ENCODE results near the gene ZFP36.

Gene ZFP36

DNA sequence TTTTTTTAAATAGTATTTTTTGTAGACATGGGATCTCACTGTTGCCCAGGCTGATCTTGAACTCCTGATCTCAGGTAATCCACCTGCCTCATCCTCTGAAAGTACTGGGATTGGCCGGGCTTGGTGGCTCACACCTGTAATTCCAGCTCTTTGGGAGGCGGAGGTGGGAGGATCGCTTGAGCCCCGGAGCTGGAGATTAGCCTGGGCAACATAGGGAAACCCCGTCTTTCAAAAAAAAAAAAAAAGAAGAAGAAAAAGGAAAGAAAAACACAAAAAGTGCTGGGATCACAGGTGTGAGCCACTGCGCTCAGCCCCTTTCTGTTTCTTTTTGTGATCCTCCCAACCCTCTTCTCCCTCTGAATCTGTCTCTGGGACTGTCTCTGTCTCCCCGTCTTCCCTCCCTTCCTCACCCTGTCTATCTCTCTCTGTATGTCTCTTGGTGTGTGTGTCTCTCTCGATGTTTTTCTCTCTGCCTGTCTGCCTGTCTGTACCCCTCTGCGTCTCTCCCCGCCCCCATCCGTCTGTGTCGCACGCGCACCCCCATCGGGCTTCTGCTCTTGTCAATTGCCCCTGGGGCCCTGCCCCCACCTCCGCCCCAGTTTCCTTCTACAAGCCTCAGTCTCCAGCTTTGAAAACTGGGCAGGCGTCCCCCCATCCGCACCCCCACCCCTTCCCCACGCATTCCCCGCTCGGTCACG, 540 bp upstream of the ZFP36 start:
- peak; percentile 54 for DNase-seq (ENCODE audit: low spot score)

- DNase-seq (ENCODE audit: low spot score): no peak
Observed at GRCh38 chr19:39407410-39407659, 688 bp downstream of the ZFP36 start.

GRCh38 chr19:39407660-39408391, 1.2 kb downstream of the ZFP36 start:
- DNase-seq (ENCODE audit: low spot score): peak; percentile 61

DNA sequence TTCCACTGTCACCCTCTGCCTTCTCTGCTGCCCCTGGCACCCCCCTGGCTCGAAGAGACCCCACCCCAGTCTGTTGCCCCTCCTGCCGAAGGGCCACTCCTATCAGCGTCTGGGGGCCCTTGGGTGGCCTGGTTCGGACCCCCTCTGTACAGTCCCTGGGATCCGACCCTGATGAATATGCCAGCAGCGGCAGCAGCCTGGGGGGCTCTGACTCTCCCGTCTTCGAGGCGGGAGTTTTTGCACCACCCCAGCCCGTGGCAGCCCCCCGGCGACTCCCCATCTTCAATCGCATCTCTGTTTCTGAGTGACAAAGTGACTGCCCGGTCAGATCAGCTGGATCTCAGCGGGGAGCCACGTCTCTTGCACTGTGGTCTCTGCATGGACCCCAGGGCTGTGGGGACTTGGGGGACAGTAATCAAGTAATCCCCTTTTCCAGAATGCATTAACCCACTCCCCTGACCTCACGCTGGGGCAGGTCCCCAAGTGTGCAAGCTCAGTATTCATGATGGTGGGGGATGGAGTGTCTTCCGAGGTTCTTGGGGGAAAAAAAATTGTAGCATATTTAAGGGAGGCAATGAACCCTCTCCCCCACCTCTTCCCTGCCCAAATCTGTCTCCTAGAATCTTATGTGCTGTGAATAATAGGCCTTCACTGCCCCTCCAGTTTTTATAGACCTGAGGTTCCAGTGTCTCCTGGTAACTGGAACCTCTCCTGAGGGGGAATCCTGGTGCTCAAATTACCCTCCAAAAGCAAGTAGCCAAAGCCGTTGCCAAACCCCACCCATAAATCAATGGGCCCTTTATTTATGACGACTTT, 2.0 kb downstream of the ZFP36 start:
- DNase-seq (ENCODE audit: low spot score): peak; percentile 21

- DNase-seq (ENCODE audit: low spot score): peak; percentile 62
Observed at GRCh38 chr19:39409208-39410016, 2.8 kb downstream of the ZFP36 start.

GRCh38 chr19:39410017-39410830, 3.6 kb downstream of the ZFP36 start:
- DNase-seq (ENCODE audit: low spot score): peak; percentile 13

GRCh38 chr19:39410831-39411080, 4.1 kb downstream of the ZFP36 start:
- DNase-seq (ENCODE audit: low spot score): peak; percentile 11

DNA sequence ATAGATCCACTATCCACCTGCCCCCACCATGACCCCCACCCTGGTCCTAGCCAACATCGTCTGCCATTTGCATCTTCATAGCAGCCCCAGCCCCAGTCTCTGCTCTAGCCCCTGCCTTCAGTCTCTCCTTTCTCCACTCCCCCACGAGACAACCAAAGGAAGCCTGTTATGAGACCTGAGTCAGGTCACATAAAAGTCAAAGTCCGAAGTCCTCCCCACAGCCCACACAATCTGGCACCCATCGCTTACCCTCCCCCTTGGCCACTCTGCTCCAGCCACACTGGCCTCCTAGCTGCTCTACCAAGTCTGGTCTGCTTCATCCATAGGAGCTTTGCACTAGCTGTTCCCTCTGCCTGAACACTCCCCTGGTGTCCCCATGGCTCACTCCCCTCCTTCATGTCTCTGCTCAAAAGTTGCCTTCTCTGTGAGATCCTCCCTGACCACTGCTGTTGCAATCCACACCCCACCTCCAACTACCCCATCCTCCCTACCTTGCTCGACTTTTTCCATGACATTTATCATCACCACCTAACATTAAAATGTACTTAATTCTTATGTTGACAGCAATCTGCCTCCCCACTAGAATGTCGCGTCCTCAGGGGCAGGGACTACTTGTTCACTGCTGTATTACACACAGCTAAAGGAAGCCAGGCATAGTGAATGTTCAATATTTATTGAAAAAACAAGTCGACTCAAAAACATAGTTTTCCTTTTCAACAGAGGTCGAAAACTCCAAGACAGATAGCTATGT, 4.6 kb downstream of the ZFP36 start:
- no peak for DNase-seq (ENCODE audit: low spot score)

DNA sequence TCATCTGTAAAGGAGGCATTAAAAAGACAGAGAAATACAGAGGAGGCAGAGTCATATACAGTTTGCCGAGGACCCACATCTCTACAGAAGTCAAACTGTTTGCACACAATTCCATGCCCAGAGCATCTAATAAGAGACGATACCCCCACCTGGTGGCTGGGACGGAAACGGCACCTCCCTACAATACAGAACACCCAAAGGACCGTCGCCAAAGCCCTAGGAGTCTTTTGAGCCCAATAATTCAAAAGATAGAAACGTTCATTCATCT, 5.1 kb downstream of the ZFP36 start:
- DNase-seq (ENCODE audit: low spot score): peak; percentile 93

DNA sequence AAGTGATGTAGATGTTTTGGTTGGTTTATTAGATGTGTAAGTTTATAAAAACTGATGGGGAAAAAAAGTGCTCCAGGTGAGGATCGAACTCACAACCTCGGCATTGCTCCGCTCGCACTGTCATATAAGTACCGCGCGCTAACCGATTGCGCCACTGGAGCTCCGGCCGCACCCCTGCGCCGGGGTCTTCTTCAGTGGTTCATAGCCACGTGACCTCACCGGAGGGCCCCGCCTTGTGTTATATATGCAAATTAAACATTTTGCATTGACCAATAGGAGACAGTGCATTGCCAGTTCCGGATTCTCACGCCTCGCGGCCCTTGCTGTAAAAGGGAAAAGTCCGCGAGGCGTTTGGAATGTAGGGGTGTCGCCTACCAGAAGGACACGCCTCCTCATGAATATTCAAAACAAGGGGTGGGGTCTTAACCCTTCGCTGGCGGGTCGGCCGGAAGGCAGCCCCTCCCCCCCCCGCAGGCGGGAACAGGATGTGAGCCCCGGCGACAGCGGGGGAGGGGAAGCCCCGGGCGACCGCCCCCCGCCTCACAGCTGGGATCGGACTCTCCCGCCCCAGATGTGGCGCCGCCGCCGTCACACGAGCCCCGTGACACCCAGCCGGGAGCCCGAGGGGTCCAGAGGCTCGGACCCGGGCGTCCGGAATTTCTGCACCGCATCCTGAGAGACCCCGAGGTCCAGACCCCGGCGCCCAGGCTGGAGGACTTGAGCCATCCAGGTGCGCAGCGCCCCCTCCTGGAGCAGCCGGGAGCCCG, 5.6 kb downstream of the ZFP36 start, which contains the start of gene PLEKHG2:
Gene PLEKHG2, plus strand, starts transcription at position 570 of the 767 bp plus-strand sequence. CDS start 1,418 bp downstream, outside the sequence.
- DNase-seq (ENCODE audit: low spot score): peak; percentile 95

DNA sequence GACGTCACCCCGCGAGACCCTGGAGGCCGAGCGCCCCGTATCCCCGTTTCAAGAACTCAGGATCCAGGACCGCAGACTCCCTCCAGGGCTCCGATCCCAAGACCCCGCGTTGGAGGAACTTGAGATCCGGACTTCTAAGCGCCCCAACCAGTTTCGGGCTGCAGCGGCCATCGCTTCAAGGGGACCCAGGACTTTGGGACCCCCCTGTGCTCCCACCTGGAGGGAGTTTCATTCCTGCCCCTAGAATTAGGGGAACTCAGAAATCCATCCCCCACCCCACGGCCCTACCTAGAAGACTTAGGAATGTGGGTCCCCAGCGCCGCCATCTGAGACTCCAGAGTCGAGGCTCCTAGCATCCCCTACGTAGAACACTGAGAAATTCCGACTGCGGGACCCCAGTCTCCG, 6.2 kb downstream of the ZFP36 start:
- no peak for DNase-seq (ENCODE audit: low spot score)

- DNase-seq (ENCODE audit: low spot score): no peak
Observed at GRCh38 chr19:39413272-39413910, 6.7 kb downstream of the ZFP36 start.

- DNase-seq (ENCODE audit: low spot score): no peak
Observed at GRCh38 chr19:39413911-39414608, 7.4 kb downstream of the ZFP36 start.

DNA sequence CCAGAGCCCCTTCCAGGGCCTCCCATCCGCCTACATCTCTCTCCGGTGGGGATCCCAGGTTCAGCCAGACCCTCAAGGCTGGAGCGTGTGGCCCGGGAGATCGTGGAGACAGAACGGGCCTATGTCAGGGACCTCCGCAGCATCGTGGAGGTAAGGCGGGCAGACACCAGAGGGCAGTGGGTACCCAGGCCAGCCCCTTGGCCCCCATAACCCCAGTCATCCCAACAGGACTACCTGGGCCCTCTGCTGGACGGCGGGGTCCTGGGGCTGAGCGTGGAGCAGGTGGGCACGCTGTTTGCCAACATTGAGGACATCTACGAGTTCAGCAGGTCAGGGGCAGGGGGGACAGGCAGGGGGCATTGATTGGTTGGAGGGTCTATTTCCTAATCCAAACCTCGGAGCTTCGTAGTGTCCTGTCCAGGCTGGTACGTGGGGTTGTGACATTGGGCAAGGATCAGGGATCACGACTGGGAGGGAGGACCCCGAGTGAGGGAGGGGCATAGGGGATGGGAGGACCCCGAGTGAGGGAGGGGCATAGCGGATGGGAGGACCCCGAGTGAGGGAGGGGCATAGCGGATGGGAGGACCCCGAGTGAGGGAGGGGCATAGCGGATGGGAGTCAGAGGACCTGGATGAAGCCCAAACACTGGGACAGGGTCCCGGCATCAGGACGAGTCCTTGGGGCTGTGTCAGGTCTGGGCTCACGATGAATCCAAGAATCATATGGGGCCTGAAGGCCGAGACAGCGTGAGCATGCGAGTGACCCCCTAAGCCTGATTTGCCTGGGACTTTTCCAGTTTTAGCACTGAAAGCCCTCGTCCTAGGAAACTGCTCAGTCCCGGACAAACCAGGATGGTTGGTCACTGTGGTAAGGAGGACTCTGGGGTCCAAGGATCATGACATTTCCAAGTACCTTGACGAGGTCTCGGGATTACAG, 8.7 kb downstream of the ZFP36 start:
- no peak for DNase-seq (ENCODE audit: low spot score)

DNA sequence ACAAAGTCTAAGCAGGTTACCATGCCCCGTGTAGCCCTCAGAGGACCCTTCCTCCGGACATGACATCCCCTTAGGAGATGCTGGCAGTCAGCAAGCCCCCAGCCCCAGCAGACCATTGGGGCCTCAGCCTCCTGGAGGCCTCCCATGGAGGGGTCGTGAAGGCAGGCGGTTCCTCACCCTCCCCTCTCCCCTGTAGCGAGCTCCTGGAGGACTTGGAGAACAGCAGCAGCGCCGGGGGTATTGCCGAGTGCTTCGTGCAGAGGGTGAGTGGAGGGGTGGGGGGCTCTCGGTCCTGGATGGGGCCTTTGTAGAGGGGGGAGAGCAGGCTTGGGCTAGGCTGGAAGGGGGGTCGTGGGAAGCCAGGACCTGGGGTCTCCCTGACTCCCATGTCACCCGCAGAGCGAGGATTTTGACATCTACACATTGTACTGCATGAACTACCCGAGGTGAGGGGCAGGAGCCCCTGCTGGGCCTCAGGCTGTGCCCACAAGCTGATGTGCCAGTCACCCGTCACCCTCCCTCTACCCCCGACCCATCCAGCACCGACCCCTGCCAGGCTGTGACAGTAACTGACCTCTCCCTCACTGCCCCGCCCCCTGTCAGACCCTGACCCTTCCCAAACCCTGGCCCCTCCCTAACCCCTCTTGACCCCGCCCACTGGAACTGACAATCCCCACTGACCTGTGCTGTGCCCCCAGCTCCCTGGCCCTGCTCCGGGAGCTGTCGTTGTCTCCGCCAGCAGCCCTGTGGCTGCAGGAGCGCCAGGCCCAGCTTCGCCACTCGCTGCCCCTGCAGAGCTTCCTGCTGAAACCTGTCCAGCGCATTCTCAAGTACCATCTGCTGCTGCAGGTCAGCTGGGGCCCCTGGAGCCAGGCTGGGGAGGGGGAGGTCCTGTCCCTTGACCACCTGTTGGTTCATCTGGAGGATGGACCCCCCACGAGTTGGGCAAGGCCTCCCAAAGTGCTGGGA, 9.8 kb downstream of the ZFP36 start:
- no peak for DNase-seq (ENCODE audit: low spot score)

- DNase-seq (ENCODE audit: low spot score): no peak
Observed at GRCh38 chr19:39417463-39418181, 11.0 kb downstream of the ZFP36 start.

Measured in hematopoietic multipotent progenitor cell treated with erythropoietin and hydrocortisone succinate and interleukin-3 and kit ligand, for 15 days (in vitro differentiated cells).